PC-3 (cell line): ENCODE measurements around the gene TCEAL3. TPM values are rescaled to one million over a fixed set of nuclear protein-coding genes. Genes with fewer than 3 reads are reported as not detected.
"Not testable (repeated sequence)": the region's sequence is repeated elsewhere in the genome, so short reads cannot be mapped to it uniquely, and the experiment has no call there.

Experiments used
- ATAC-seq: fragments of 200-7000 bp; cut with Tn5 transposase; 2 replicates; pipeline ENCODE4 v1.9.1; 2020; ENCODE audit warnings: mild to moderate bottlenecking, moderate library complexity
- BruUV-seq: library from RNA; stranded (reverse); fragments of 400-500 nt; replicated peaks from 2 replicates; lab custom pipeline; 2021; lab: Mats Ljungman, UMichigan
- CTCF ChIA-PET: fragments of 300-600 bp; sonication (Branson Sonifier 250); formaldehyde crosslinking; loops from one replicate; lab custom pipeline; 2022; ENCODE audit warnings: antibody characterized with exemption; lab: Charles Lee
- POLR2A ChIA-PET: fragments of 300-600 bp; sonication (Branson Sonifier 250); formaldehyde crosslinking; loops from one replicate; lab custom pipeline; 2022; ENCODE audit warnings: antibody characterized with exemption; ENCODE audit not compliant: unreplicated experiment; lab: Charles Lee
- DNase-seq: peaks from one replicate; pipeline ENCODE4 v3.0.0-alpha.2; 2015
- H2AFZ ChIP-seq: fragments of 300-600 bp; sonication (generic); 2 replicates; pipeline ENCODE4 v1.6.0; 2016; ENCODE audit warnings: antibody characterized with exemption, low read length
- H3F3A ChIP-seq: fragments of 300-600 bp; sonication (generic); one replicate; pipeline ENCODE4 v1.6.0; 2017; ENCODE audit warnings: antibody characterized with exemption, low read length, control low read depth, mild to moderate bottlenecking; ENCODE audit not compliant: unreplicated experiment
- H3K27ac ChIP-seq: fragments of 300-600 bp; sonication (generic); 2 replicates; pipeline ENCODE4 v1.5.1; 2016; ENCODE audit warnings: mild to moderate bottlenecking, low read length
- H3K27me3 ChIP-seq: fragments of 300-600 bp; sonication (generic); 2 replicates; pipeline ENCODE4 v1.6.1; 2016; ENCODE audit warnings: low read length, mixed read lengths
- H3K36me3 ChIP-seq: fragments of 300-600 bp; sonication (generic); 2 replicates; pipeline ENCODE4 v1.6.1; 2016; ENCODE audit warnings: low read depth, mixed run types, low read length, mixed read lengths
- H3K4me1 ChIP-seq: fragments of 300-600 bp; sonication (generic); 2 replicates; pipeline ENCODE4 v1.5.1; 2016; ENCODE audit warnings: low read length; ENCODE audit not compliant: insufficient read depth
- H3K4me2 ChIP-seq: fragments of 300-600 bp; sonication (generic); 2 replicates; pipeline ENCODE4 v1.6.0; 2016; ENCODE audit warnings: low read length
- H3K4me3 ChIP-seq: fragments of 300-600 bp; sonication (generic); 2 replicates; pipeline ENCODE4 v1.5.1; 2016; ENCODE audit warnings: mild to moderate bottlenecking, low read length, mixed read lengths
- H3K79me2 ChIP-seq: fragments of 300-600 bp; sonication (generic); 2 replicates; pipeline ENCODE4 v1.6.1; 2017; ENCODE audit warnings: low read length, mixed read lengths
- H3K9ac ChIP-seq: fragments of 300-600 bp; sonication (generic); 2 replicates; pipeline ENCODE4 v1.6.0; 2016; ENCODE audit warnings: mild to moderate bottlenecking, low read length
- H3K9me2 ChIP-seq: fragments of 300-600 bp; sonication (generic); replicated peaks from 2 replicates; pipeline ENCODE4 v1.6.1; 2016; ENCODE audit warnings: mixed run types, low read length, mixed read lengths
- H3K9me3 ChIP-seq: fragments of 300-600 bp; sonication (generic); 2 replicates; pipeline ENCODE4 v1.6.1; 2016; ENCODE audit warnings: low read length, mixed read lengths
- H4K20me1 ChIP-seq: fragments of 300-600 bp; sonication (generic); 2 replicates; pipeline ENCODE4 v1.6.1; 2016; ENCODE audit warnings: low read length, mixed read lengths
- CTCF ChIP-seq: fragments of 300-600 bp; sonication (generic); conservative IDR thresholded peaks from 2 replicates; pipeline ENCODE4 v1.5.1; 2017; ENCODE audit warnings: antibody characterized with exemption, low read depth, mild to moderate bottlenecking, low read length
- EZH2 ChIP-seq: fragments of 300-600 bp; sonication (generic); IDR thresholded peaks from one replicate; pipeline ENCODE4 v1.6.1; 2017; ENCODE audit warnings: antibody characterized with exemption, mild to moderate bottlenecking, low read length; ENCODE audit not compliant: unreplicated experiment
- EZH2phosphoT487 ChIP-seq: fragments of 300-600 bp; sonication (generic); IDR thresholded peaks from 2 replicates; pipeline ENCODE4 v1.6.1; 2018; ENCODE audit warnings: mild to moderate bottlenecking, antibody characterized with exemption, low read length, borderline replicate concordance
- intact Hi-C: fragments of 100-400 bp; cut with micrococcal nuclease; formaldehyde crosslinking; loops from 2 replicates; pipeline ENCODE4 v1.9.0; 2023
- total RNA-seq: library from RNA; depleted of rRNA; stranded (reverse); fragments of >200 nt; gene quantifications from 2 replicates; pipeline ENCODE4 v1.2.3, GENCODE V29; 2014

Gene TCEAL3
- total RNA-seq, 1 experiment from 2014 or later, result 18.3 TPM

DNA sequence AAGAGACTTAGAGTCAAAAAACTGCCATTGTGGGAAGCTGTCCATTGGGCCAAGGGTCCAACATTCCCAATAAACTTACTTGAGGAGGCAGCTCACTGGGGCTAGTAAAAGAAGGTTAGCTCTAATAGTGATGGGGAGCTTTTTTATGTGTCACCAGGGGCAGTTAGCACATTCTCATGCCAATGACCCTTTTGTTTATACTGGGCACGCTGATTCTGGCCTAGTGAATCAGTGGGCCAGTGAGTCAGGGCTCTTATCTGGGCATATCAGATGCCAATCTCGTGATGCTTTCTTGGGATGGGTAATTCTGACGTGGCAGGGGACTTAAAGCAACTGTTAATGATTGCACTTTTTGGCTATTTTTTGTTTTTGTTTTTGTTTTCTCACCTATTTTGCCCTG is 48.9 kb downstream of the TCEAL3 start:
- intact Hi-C loops, result loop anchor here (2.0 kb wide), 1 partner anchor 18 kb away; no protein-coding TSS in a partner anchor
- Histone ChIP-seq H3K36me3 (no peaks in the 10 kb centered on the region), H3K4me2 (peak overlapping the region; percentile 70), H3K9me2 (no peaks in the 10 kb centered on the region), H3K4me1 (peaks cover 48% of the 10 kb centered on the region), H3K27ac (peak overlapping the region; percentile 99), H3K27me3 (no peaks in the 10 kb centered on the region), H3K79me2 (no peaks in the 10 kb centered on the region), H3K4me3 (peak overlapping the region; percentile 40; the same call in 1 of the 2 replicates), H3K9me3 (no peaks in the 10 kb centered on the region), H3K9ac (peak overlapping the region; percentile 81), H3F3A (peaks cover 4% of the 10 kb centered on the region), H2AFZ (no peak overlapping the region), H4K20me1 (no peaks in the 10 kb centered on the region)
- ChIA-PET POLR2A (no interaction called here), CTCF (interaction anchor here (1.0 kb wide), 1 partner anchor 27 kb away, joined by 5 read pairs; no protein-coding TSS in a partner anchor)
- DNase-seq (peak; percentile 95), ATAC-seq (peak; percentile 88)
- no TSS peak for BruUV-seq
- TF ChIP-seq EZH2, result no peak
- TF ChIP-seq CTCF, result no peak
- TF ChIP-seq EZH2phosphoT487, result no peak

DNA sequence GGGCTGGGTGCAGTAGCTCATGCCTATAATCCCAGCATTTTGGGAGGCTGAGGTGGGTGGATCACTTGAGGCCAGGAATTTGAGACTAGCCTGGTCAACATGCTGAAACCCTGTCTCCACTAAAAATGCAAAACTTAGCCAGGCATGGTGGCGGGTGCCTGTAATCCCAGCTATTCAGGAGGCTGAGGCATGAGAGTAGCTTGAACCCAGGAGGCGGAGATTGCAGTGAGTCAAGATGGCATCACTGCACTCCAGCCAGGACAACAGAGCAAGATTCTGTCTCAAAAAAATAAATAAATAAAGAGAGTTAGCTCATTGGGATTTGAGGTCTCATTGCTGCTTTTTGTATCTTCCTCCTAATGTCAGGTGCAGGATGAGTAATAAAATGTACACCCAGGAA is 49.3 kb downstream of the TCEAL3 start:
- Histone ChIP-seq H3K27ac (peak overlapping the region; percentile 99), H3K9ac (peak overlapping the region; percentile 81), H3K4me1 (peaks cover 46% of the 10 kb centered on the region), H3K4me2 (peak overlapping the region; percentile 70), H3K4me3 (peak overlapping the region; percentile 40; the same call in 1 of the 2 replicates)
- CTCF ChIA-PET, result interaction anchor here (1.0 kb wide), 1 partner anchor 27 kb away, joined by 5 read pairs; no protein-coding TSS in a partner anchor
- H3K27me3 ChIP-seq, H2AFZ ChIP-seq, H3K36me3 ChIP-seq, H3K79me2 ChIP-seq, H4K20me1 ChIP-seq, H3K9me3 ChIP-seq, BruUV-seq, H3K9me2 ChIP-seq, POLR2A ChIA-PET, H3F3A ChIP-seq: not testable (repeated sequence)
- intact Hi-C loops, result loop anchor here (2.0 kb wide), 1 partner anchor 18 kb away; no protein-coding TSS in a partner anchor
- ATAC-seq, result peak; percentile 22
- DNase-seq, result peak; percentile 54

DNA sequence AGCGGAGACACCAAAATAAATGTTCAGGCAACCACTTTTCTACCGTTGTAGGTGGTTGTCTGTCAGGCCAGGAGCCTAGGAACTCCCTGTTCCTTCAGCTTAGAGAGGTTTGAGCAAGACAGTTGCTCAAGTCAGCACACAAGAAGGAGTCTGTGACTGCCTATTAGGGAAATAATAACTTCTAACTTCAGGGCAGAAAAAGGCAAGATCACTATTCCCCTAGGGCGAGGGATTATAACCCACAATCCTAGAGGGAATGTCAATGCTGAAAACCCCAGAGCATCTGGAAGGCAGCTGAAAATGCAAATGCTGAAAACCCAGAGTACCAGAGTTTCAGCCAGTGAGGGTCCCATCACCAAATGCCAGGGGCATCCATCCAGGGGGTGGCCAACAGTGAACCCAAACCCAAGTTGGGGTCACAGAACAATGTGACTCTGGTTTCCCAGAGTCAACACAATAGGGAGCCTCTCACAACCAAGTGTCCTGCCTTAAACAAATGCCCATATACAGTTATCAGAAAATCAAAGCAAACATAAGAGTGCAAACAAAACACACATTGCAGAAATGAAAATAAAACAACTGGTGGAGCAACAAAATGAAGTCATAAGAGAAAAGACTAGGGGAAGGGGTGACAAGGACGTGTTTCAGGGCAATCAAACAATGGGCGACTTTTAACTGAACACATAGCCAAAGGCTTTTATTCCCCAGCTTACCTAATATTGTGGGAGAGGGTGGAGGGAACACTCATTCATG is 51.1 kb downstream of the TCEAL3 start:
- H3K27ac ChIP-seq, result peak overlapping the region; percentile 99
- H3K9ac ChIP-seq, result peak overlapping the region; percentile 81
- no peak overlapping the region for H2AFZ ChIP-seq
- H3K4me1 ChIP-seq, result peaks cover 46% of the 10 kb centered on the region
- no peak overlapping the region for H3K4me3 ChIP-seq
- TF ChIP-seq EZH2 (no peak), CTCF (no peak), EZH2phosphoT487 (no peak)
- H3K36me3 ChIP-seq, result no peaks in the 10 kb centered on the region
- H3K79me2 ChIP-seq, result no peaks in the 10 kb centered on the region
- ATAC-seq (peak; percentile 36), DNase-seq (peak; percentile 73)
- no peaks in the 10 kb centered on the region for H4K20me1 ChIP-seq
- H3F3A ChIP-seq, result peaks cover 4% of the 10 kb centered on the region
- no peaks in the 10 kb centered on the region for H3K9me2 ChIP-seq
- CTCF ChIA-PET, result no interaction called here
- POLR2A ChIA-PET, result no interaction called here
- BruUV-seq, result no TSS peak
- no peaks in the 10 kb centered on the region for H3K9me3 ChIP-seq
- H3K27me3 ChIP-seq, result no peaks in the 10 kb centered on the region
- peak overlapping the region; percentile 66 for H3K4me2 ChIP-seq
- intact Hi-C loops, result no loop called here

DNA sequence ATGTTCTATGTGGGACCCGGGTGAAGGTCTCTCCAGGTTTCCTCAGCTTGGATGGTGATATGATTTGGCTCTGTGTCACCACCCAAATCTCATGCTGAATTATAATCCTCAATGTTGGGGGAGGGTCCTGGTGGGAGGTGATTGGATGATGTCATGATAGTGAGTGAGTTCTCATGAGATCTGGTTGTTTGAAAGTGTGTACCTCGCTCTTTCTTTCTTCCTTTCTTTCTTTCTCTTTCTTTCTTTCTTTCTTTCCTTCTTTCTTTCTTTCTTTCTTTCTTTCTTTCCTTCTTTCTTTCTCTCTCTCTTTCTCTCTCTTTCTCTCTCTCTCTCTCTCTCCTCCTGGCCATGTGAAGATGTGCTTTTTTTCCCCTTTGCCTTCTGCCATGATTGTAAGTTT is 51.7 kb downstream of the TCEAL3 start:
- H3K9me3 ChIP-seq, H3K9me2 ChIP-seq, H3K4me3 ChIP-seq, POLR2A ChIA-PET, H3F3A ChIP-seq, H3K36me3 ChIP-seq, H2AFZ ChIP-seq, intact Hi-C loops, H3K4me2 ChIP-seq, H3K79me2 ChIP-seq, CTCF ChIA-PET, H4K20me1 ChIP-seq, BruUV-seq, H3K27me3 ChIP-seq, ATAC-seq, DNase-seq: not testable (repeated sequence)
- Histone ChIP-seq H3K4me1 (peaks cover 46% of the 10 kb centered on the region), H3K9ac (peak overlapping the region; percentile 44), H3K27ac (peak overlapping the region; percentile 99)
